ENCODE measurements around the gene LRRC61.

DNA sequence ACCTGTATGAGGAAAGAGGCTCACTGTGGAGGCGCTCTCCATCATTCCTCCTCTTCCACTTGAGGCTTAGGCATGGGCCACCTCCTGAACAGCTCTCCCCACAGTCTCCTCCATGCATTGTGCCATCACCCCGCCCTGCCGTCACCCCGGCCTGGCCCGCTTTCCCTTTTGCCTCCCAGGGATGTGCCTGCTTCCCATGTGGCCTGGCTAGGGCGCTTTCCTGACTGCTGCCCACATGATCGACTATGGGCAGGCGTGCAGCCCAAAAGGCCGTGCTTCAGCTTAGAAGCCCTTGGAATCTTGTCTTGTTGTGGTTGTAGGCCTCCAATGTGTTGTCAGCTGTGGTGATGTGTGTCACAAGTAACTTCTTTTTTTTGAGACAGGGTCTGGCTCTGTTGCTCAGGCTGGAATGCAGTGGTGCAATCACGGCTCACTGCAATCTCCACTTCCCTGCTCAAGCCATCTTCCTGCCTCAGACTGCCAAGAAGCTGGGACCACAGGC, 2.0 kb downstream of the LRRC61 start:
- TF ChIP-seq POLR2A (IDR thresholded peaks at IDR 0.05): no peak
- TF ChIP-seq, protein P1, sequence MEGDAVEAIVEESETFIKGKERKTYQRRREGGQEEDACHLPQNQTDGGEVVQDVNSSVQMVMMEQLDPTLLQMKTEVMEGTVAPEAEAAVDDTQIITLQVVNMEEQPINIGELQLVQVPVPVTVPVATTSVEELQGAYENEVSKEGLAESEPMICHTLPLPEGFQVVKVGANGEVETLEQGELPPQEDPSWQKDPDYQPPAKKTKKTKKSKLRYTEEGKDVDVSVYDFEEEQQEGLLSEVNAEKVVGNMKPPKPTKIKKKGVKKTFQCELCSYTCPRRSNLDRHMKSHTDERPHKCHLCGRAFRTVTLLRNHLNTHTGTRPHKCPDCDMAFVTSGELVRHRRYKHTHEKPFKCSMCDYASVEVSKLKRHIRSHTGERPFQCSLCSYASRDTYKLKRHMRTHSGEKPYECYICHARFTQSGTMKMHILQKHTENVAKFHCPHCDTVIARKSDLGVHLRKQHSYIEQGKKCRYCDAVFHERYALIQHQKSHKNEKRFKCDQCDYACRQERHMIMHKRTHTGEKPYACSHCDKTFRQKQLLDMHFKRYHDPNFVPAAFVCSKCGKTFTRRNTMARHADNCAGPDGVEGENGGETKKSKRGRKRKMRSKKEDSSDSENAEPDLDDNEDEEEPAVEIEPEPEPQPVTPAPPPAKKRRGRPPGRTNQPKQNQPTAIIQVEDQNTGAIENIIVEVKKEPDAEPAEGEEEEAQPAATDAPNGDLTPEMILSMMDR (IDR thresholded peaks at IDR 0.05): no peak

All from thyroid gland (tissue), 4 donors.